Epithelial cell of umbilical artery (primary cell): ENCODE results near the gene A4GNT. TPM values are rescaled to one million over a fixed set of nuclear protein-coding genes. Genes with fewer than 3 reads are reported as not detected.

Experiments
- total RNA-seq: library from RNA; depleted of rRNA; stranded (reverse); fragments of >200 nt; gene quantifications from 2 replicates; pipeline ENCODE4 v1.2.3, GENCODE V29; 2014

Gene A4GNT
- not detected in 2 replicates for total RNA-seq

GRCh38 chr3:138132239-138132638 lies at the start of gene A4GNT:
A4GNT (minus strand) TSS chr3:138132390; CDS start chr3:138131256, 1,134 bp downstream.

GRCh38 chr3:138174421-138175131 lies 42.4 kb upstream of the A4GNT start, which contains the start of gene DBR1:
DBR1 (minus strand) TSS chr3:138174921; CDS start chr3:138174795, 126 bp downstream.

GRCh38 chr3:138114988-138115971 lies 16.9 kb downstream of the A4GNT start, which contains the start of gene DZIP1L:
DZIP1L (minus strand) TSS chr3:138115608; CDS start chr3:138103971, 11,637 bp downstream.

Other genes starting within 250 kb of the A4GNT start
- not detected in 2 replicates for gene CLDN18, start 122.2 kb downstream of the A4GNT start, total RNA-seq
- 8.8 and 16.0 TPM in 2 replicates for gene DZIP1L, start 16.8 kb downstream of the A4GNT start, total RNA-seq
- gene DBR1, start 42.5 kb upstream of the A4GNT start, total RNA-seq: 18.5 and 24.0 TPM in 2 replicates
- 45.8 and 59.0 TPM in 2 replicates for gene ARMC8, start 54.9 kb upstream of the A4GNT start, total RNA-seq
- not detected in 2 replicates for gene NME9, start 197.5 kb upstream of the A4GNT start, total RNA-seq
- gene MRAS, start 216.2 kb upstream of the A4GNT start, total RNA-seq: 7.4 and 15.9 TPM in 2 replicates